NT2/D1 (cell line): ENCODE results near the gene ELL2.

Source experiments
- DNase-seq: peaks from one replicate; pipeline ENCODE4 v3.0.0-alpha.2; 2011; ENCODE audit warnings: low read depth, low spot score
- H3K27me3 ChIP-seq: 2 replicates; pipeline ENCODE4 v1.6.0; 2011; ENCODE audit warnings: mild to moderate bottlenecking; ENCODE audit not compliant: insufficient read length, insufficient read depth
- H3K36me3 ChIP-seq: 2 replicates; pipeline ENCODE4 v1.6.1; 2011; ENCODE audit warnings: mild to moderate bottlenecking, low read length, mixed read lengths; ENCODE audit not compliant: insufficient read depth, insufficient read length
- H3K4me1 ChIP-seq: 2 replicates; pipeline ENCODE4 v1.5.1; 2011; ENCODE audit not compliant: insufficient read depth, insufficient read length
- H3K4me3 ChIP-seq: 2 replicates; pipeline ENCODE4 v1.5.1; 2011; ENCODE audit warnings: low read depth; ENCODE audit not compliant: insufficient read length
- H3K9ac ChIP-seq: 2 replicates; pipeline ENCODE4 v1.6.0; 2011; ENCODE audit warnings: low read depth; ENCODE audit not compliant: insufficient read length
- H3K9me3 ChIP-seq: 2 replicates; pipeline ENCODE4 v1.5.1; 2011; ENCODE audit warnings: mild to moderate bottlenecking, low read length; ENCODE audit not compliant: insufficient read depth
- SUZ12 ChIP-seq: IDR thresholded peaks from 2 replicates; pipeline ENCODE4 v1.6.1; 2011; ENCODE audit not compliant: insufficient read length, insufficient read depth; ENCODE audit errors: extremely low read depth
- YY1 ChIP-seq: IDR thresholded peaks from 2 replicates; pipeline ENCODE4 v1.6.1; 2011; ENCODE audit not compliant: insufficient read length, insufficient read depth
- ZNF274 ChIP-seq: IDR thresholded peaks from 2 replicates; pipeline ENCODE4 v1.6.1; 2011; ENCODE audit warnings: mild to moderate bottlenecking, low read depth, low read length

The ELL2 gene

GRCh38 chr5:96001262-96001661 lies 39.6 kb upstream of the ELL2 start:
- no peak for DNase-seq
- TF ChIP-seq SUZ12 (no peak), YY1 (no peak), ZNF274 (no peak)
- Histone ChIP-seq H3K27me3 (no peaks in the 10 kb centered on the region), H3K4me3 (no peak overlapping the region), H3K36me3 (no peaks in the 10 kb centered on the region), H3K4me1 (no peaks in the 10 kb centered on the region), H3K9me3 (no peaks in the 10 kb centered on the region), H3K9ac (no peak overlapping the region)

- Histone ChIP-seq H3K36me3 (no peaks in the 10 kb centered on the region), H3K27me3 (no peaks in the 10 kb centered on the region), H3K4me3 (no peak overlapping the region), H3K4me1 (no peaks in the 10 kb centered on the region), H3K9me3 (no peaks in the 10 kb centered on the region), H3K9ac (no peak overlapping the region)
- DNase-seq, result no peak
- TF ChIP-seq ZNF274 (no peak), SUZ12 (no peak), YY1 (no peak)
Measured at GRCh38 chr5:96000308-96000707, 38.7 kb upstream of the ELL2 start.

GRCh38 chr5:95996904-95997723 lies 35.5 kb upstream of the ELL2 start:
- no peak overlapping the region for H3K4me3 ChIP-seq
- no peaks in the 10 kb centered on the region for H3K36me3 ChIP-seq
- DNase-seq, result no peak
- H3K9ac ChIP-seq, result no peak overlapping the region
- no peaks in the 10 kb centered on the region for H3K27me3 ChIP-seq
- no peaks in the 10 kb centered on the region for H3K9me3 ChIP-seq
- TF ChIP-seq ZNF274 (no peak), YY1 (no peak), SUZ12 (no peak)
- H3K4me1 ChIP-seq, result no peaks in the 10 kb centered on the region

- no peak overlapping the region for H3K4me3 ChIP-seq
- H3K9ac ChIP-seq, result no peak overlapping the region
- H3K9me3 ChIP-seq, result no peaks in the 10 kb centered on the region
- DNase-seq, result no peak
- H3K4me1 ChIP-seq, result no peaks in the 10 kb centered on the region
- no peaks in the 10 kb centered on the region for H3K27me3 ChIP-seq
- TF ChIP-seq YY1 (no peak), ZNF274 (no peak), SUZ12 (no peak)
- H3K36me3 ChIP-seq, result no peaks in the 10 kb centered on the region
Measured at GRCh38 chr5:95995962-95996489, 34.4 kb upstream of the ELL2 start.

- no peak for TF ChIP-seq ZNF274
- no peak for TF ChIP-seq YY1
- TF ChIP-seq SUZ12, result no peak
- H3K9me3 ChIP-seq, result no peaks in the 10 kb centered on the region
Measured at GRCh38 chr5:95993776-95994175, 32.1 kb upstream of the ELL2 start.

GRCh38 chr5:95993266-95993665 lies 31.6 kb upstream of the ELL2 start:
- no peaks in the 10 kb centered on the region for H3K27me3 ChIP-seq
- no peak for DNase-seq
- H3K4me3 ChIP-seq, result no peak overlapping the region
- H3K9ac ChIP-seq, result no peak overlapping the region
- TF ChIP-seq SUZ12, result no peak
- no peak for TF ChIP-seq ZNF274
- TF ChIP-seq YY1, result no peak
- H3K4me1 ChIP-seq, result no peaks in the 10 kb centered on the region
- H3K36me3 ChIP-seq, result no peaks in the 10 kb centered on the region
- H3K9me3 ChIP-seq, result no peaks in the 10 kb centered on the region

More at GRCh38 chr5:95993776-95994175, 32.1 kb upstream of the ELL2 start:
- DNase-seq, result no peak
- H3K9ac ChIP-seq, result no peak overlapping the region
- no peaks in the 10 kb centered on the region for H3K4me1 ChIP-seq
- H3K27me3 ChIP-seq, result no peaks in the 10 kb centered on the region
- H3K4me3 ChIP-seq, result no peak overlapping the region
- H3K36me3 ChIP-seq, result no peaks in the 10 kb centered on the region

GRCh38 chr5:95989283-95990048 lies 27.8 kb upstream of the ELL2 start:
- Histone ChIP-seq H3K27me3 (no peaks in the 10 kb centered on the region), H3K36me3 (no peaks in the 10 kb centered on the region), H3K4me1 (no peaks in the 10 kb centered on the region), H3K9ac (no peak overlapping the region), H3K9me3 (no peaks in the 10 kb centered on the region), H3K4me3 (no peak overlapping the region)
- no peak for DNase-seq
- TF ChIP-seq YY1 (no peak), ZNF274 (no peak), SUZ12 (no peak)
